ENCODE data around the gene ANKMY1. TPM values are rescaled to one million over a fixed set of nuclear protein-coding genes. Genes with fewer than 3 reads are reported as not detected.

ANKMY1 gene
- total RNA-seq, 1 experiment from 2014 or later: 8.9 TPM

DNA sequence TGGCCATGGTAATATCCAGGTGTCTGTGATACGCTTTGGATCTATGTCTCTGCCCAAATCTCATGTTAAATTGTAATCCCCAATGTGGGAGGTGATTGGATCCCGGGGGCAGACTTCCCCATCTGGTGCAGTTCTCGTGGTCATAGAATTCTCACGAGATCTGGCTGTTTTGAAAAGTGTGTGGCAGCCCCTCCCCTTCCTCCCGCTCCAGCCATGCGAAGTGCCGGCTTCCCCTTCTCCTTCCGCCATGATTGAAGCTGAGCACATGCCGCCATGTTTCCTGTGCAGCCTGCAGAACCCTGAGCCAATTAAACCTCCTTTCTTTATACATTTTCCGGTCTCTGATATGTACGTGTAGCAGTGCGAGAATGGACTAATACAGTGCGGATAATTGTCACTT lies 79.9 kb downstream of the ANKMY1 start:
- DNase-seq (ENCODE audit: low spot score): no peak

DNA sequence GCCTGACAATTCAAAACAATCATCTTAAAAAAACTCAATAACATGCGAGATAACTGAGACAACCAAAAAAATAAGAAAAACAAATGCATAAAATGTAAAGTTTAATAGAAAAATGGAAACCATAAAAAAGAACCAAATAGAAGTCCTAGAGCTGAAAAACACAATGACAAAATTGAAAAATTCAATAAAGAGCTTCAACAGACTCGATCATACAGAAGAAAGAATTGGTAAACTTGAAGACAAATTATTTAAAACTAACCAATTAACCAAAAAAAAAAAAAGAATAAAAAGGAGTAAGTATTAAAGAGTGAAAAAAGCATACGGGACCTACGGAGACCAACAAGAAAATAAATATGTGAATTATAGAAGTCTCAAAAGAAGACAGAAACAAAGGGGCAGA lies 84.6 kb downstream of the ANKMY1 start:
- no peak for DNase-seq (ENCODE audit: low spot score)

- no peak for DNase-seq (ENCODE audit: low spot score)
These were observed 85.6 kb downstream of the ANKMY1 start for GRCh38 chr2:240472078-240472790.

DNA sequence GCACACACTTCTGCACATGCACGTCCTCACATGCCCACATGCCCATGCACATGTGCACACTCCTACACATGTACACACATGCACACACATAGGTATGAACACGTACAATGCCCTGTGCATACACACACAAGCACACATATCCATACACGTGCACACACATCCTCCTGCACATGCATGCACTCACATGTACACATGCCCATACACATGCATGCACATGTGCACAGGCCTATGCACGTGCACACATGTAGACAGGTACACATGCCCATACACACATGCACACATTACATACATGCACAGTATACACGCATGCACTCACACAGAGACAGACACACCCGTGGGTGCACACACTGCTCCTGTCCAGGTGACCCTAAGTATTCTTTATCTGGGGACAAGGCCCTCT lies 88.0 kb downstream of the ANKMY1 start:
- no peak for DNase-seq (ENCODE audit: low spot score)

- no peak for DNase-seq (ENCODE audit: low spot score)
These were observed 88.5 kb downstream of the ANKMY1 start for GRCh38 chr2:240469239-240469636.

DNA sequence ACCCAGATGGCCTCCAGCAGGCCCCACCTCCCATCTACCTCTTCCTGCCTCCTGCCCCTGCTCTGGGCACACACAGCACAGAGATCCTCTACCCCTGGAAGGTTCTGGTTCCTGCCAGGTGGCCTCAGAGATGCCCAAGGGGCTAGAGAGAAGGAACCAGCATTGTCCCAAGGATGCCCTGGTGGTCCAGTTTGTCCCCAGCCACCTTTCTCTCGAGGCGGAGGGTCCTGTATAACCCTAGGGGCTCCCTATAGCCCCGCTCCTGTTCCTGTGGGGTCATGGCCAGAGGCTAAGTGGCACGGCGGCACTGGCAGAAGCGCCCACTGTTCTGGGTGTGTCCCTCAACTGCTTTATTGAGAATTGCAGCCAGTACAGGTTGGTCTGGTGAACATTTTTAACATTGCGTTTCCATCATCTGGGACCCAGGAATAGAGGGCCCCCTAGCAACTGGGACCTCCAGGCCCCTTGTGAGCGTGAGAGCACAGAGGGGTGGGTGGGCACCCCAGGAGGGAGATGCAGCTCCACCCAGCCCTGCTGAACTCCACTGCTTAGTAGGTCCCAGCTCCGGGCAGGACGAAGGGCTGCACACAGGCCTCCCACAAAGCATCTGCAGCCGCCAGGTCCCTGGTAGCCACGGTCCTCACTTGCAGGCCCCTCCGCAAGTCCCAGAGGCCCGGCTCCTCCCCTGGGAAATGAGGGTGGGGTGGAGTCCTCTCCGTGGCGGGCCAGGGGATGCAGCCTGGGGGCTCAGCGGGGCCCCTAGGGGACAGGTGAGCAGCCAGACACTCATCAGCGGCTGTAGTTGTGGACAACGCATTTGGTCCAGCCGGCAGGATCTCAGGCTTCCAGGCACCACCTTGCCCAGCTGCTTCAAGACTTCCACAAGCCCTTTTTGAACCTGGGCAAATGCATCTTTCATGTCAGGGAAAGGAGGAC lies 89.2 kb downstream of the ANKMY1 start:
- DNase-seq (ENCODE audit: low spot score): no peak

DNA sequence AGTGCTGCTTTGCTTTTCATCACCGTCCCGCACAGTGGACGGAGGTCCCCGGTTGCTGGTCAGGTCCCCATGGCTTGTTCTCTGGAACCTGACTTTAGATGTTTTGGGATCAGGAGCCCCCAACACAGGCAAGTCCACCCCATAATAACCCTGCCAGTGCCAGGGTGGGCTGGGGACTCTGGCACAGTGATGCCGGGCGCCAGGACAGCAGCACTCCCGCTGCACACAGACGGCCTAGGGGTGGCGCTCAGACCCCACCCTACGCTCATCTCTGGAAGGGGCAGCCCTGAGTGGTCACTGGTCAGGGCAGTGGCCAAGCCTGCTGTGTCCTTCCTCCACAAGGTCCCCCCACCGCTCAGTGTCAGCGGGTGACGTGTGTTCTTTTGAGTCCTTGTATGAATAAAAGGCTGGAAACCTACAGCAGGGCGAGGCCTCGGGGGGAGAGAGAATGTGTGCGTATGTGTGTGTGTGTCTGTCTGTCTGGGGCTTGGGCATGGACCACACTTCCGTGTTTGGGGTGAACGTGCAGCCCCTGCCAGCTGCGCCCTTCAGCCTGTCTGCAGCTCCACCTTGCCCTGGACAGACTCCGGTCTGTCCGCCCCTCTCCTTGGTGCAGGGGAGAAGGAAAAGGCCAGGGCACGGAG lies 90.0 kb downstream of the ANKMY1 start:
- no peak for DNase-seq (ENCODE audit: low spot score)

DNA sequence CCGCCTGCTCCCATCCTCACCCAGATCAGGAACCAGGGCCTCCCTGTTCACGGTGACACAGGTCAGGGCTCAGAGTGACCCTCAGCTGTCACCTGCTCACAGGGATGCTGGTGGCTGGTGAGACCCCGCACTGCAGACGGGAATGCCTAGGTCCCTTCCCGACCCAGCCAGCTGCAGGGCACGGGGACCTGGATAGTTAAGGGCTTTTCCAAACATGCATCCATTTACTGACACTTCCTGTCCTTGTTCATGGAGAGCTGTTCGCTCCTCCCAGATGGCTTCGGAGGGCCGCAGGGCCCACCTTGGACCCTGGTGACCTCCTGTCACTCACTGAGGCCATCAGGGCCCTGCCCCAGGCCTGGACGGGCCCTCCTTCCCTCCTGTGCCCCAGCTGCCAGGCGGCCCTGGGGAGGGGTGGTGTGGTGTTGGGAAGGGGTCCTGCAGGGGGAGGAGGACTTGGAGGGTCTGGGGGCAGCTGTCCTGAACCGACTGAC lies 90.6 kb downstream of the ANKMY1 start:
- no peak for DNase-seq (ENCODE audit: low spot score)

- no peak for DNase-seq (ENCODE audit: low spot score)
These were observed 91.1 kb downstream of the ANKMY1 start for GRCh38 chr2:240466579-240467148.

GRCh38 chr2:240465765-240466578 lies 91.8 kb downstream of the ANKMY1 start:
- no peak for DNase-seq (ENCODE audit: low spot score)

DNA sequence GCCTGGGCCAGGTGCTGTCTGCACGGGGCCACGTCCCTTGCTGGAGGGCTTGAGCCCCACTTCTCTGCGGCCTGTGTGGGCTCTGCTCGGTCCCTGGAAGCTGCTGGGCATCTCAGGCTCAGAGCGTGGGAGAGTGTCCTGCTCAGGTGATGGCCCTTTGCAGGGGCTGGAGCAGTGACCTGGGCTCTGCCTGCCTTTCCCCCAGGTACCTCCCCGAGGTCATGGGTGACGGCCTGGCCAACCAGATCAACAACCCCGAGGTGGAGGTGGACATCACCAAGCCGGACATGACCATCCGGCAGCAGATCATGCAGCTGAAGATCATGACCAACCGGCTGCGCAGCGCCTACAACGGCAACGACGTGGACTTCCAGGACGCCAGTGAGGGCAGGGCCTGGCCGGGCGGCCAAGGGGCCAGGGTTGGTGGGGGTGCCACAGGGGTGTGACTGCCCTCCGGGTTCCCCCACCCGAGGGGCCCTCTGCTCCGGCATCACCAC lies 92.5 kb downstream of the ANKMY1 start:
- no peak for DNase-seq (ENCODE audit: low spot score)

DNA sequence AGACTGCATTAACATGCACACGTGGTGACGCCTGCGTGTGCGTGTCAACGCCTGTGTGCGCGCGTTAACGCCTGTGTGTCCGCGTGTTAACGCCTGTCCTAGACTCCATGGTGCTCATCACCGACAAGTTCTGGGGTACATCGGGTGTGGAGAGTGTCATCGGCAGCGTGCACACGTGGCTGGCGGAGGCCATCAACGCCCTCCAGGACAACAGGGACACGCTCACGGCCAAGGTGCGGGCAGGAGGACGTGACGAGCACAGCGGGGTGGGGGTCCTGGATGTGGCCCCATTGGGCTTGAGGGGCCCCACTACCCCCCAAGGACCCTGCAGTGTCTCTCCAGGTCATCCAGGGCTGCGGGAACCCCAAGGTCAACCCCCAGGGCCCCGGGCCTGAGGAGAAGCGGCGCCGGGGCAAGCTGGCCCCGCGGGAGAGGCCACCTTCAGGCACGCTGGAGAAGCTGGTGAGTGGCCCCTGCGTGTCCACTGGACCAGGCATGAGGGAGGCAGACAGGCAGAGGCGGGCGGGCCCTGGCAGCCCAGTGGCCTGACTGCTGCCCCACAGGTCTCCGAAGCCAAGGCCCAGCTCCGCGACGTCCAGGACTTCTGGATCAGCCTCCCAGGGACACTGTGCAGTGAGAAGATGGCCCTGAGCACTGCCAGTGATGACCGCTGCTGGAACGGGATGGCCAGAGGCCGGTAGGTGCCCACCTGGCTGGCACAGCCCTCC lies 93.1 kb downstream of the ANKMY1 start:
- DNase-seq (ENCODE audit: low spot score): no peak

- DNase-seq (ENCODE audit: low spot score): no peak
These were observed 93.8 kb downstream of the ANKMY1 start for GRCh38 chr2:240463866-240464481.

DNA sequence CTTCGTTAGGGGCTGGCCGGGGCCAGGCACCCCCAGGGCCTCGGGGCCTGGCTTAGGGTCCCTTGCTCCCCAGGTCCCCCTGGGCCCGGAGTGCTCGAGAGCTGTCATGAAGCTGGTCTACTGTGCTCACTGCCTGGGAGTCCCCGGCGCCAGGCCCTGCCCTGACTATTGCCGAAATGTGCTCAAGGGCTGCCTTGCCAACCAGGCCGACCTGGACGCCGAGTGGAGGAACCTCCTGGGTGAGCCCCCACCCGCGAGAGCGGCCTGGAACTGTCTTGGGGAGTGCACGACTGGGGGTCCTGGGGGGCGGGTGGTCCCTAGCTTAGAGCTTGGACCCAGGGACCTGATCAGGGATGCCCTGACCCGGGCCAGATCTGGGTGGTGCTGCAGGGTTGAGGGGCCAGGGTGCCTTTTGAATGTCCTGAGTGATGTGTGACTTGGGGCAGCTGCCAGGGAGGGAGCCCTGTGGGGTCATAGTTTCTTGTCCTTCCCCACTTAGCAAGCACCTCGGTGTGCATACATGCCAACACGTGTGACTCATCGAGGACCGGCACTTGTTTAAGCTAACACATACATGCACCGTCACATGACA lies 94.4 kb downstream of the ANKMY1 start:
- DNase-seq (ENCODE audit: low spot score): no peak

DNA sequence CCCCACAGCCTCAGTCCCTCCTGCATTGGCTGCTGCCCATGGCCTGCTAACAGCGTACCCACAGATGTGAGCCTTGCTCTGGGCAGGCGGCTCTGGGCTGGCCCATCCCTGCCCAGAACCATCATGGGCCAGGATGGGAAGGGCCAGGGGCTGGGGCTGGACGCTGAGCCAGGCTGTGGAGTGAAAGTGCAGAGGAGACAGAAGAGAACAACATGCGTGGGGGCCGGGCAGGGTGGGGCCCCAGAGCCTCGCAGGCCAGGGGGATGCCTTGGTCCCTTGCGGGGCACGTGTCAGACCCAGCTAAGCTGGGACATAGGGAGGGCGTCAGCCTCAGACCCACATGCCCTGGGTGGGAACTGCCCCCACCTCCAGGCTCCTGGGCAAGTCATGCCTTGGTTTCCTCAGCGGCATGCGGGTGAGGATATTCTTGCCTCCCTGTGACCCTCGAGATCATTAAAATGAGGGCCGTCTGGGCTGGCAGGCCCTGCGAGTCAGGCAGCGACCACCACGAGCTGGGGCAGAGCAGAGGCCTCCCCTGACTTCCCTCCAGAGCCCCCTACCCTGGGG lies 95.0 kb downstream of the ANKMY1 start:
- no peak for DNase-seq (ENCODE audit: low spot score)

GRCh38 chr2:240462073-240462706 lies 95.6 kb downstream of the ANKMY1 start:
- no peak for DNase-seq (ENCODE audit: low spot score)

- DNase-seq (ENCODE audit: low spot score): no peak
These were observed 96.2 kb downstream of the ANKMY1 start for GRCh38 chr2:240461471-240462072.

GRCh38 chr2:240460781-240461431 lies 96.9 kb downstream of the ANKMY1 start:
- DNase-seq (ENCODE audit: low spot score): no peak
